ENCODE results near the gene BBS4.

BBS4 gene

DNA sequence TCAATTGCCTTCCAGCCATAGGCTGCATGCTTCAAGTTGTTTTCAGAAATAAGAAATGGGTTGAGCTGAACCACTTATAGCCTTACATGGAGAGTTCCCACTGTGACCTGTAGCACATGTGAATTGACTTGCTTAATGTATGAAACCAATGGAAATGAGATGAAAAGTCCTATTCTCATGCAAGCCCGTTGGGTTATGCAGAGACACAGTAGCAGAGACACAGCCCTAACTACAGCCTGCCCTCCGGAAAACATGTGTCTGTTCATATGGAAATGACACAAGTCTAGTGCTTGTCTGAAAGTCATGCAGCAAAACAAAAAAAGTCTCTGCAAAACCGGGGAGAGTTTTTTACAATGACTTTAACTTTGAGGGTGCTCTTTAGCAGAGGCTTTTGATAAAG lies 14.5 kb upstream of the BBS4 start:
- no peak overlapping the region for H3K27ac ChIP-seq
- TF ChIP-seq ZFX (IDR thresholded peaks at IDR 0.05): no peak
- TF ChIP-seq, protein P1, sequence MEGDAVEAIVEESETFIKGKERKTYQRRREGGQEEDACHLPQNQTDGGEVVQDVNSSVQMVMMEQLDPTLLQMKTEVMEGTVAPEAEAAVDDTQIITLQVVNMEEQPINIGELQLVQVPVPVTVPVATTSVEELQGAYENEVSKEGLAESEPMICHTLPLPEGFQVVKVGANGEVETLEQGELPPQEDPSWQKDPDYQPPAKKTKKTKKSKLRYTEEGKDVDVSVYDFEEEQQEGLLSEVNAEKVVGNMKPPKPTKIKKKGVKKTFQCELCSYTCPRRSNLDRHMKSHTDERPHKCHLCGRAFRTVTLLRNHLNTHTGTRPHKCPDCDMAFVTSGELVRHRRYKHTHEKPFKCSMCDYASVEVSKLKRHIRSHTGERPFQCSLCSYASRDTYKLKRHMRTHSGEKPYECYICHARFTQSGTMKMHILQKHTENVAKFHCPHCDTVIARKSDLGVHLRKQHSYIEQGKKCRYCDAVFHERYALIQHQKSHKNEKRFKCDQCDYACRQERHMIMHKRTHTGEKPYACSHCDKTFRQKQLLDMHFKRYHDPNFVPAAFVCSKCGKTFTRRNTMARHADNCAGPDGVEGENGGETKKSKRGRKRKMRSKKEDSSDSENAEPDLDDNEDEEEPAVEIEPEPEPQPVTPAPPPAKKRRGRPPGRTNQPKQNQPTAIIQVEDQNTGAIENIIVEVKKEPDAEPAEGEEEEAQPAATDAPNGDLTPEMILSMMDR (conservative IDR thresholded peaks at IDR 0.05): no peak

DNA sequence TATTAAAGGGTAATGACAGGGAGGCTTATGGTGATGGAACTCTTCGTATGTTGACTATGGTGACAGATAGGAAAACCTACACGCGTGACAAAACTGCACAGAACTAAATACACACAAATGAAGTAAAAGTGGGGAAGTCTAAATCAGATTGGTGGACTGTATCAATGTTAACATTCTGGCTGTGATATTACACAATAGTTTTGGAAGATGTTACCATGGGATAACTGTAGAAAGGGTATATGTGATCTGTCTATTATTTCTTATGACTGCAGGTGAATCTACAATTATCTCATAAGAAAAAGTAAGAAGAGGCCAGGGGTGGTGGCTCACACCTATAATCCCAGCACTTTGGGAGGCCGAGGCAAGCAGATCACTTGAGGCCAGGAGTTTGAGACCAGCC lies 9.2 kb upstream of the BBS4 start:
- TF ChIP-seq, protein P1 (conservative IDR thresholded peaks at IDR 0.05): no peak
- TF ChIP-seq ZFX (IDR thresholded peaks at IDR 0.05): no peak
- H3K27ac ChIP-seq: no peak overlapping the region

DNA sequence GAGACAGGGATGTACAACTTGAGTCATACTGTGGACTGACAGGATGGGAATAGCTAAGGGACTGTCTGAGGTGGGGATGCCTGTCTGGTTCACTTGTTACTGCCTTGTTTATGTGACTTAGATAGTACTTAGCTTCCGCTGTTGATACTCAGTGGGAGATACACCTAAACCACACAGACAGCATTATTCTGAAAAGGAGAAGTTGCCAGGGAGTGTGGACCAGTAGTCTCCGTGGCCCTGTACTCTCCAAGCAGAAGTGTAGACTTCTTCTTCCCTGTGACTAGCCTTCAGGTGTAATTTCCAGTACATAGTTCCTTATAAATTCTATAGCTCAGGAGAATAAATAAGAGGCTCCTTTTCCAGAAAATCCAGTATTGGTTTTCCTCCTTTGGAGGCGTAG lies 5.1 kb upstream of the BBS4 start:
- TF ChIP-seq ZFX (IDR thresholded peaks at IDR 0.05): no peak
- TF ChIP-seq, protein P1 (conservative IDR thresholded peaks at IDR 0.05): no peak
- H3K27ac ChIP-seq: no peak overlapping the region

DNA sequence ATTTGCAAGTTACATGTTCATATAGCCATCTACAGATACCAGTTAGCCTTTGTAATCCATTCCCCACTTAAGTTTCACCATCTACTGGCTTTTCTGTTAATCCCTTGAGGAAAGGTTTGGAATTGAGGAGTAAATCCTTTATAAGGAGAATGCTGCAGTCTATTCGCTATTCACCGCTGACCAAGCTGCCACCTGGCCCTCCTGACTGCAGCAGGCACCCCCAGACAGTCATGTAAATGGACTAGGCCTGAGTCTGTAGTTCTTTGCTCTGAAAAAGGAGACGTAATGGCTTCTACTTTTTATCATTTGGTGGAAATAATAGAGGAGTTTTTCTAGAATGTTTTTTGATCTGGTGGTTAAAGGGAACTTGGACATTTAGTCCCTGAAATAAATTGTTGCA lies 3.2 kb upstream of the BBS4 start:
- no peak overlapping the region for H3K27ac ChIP-seq
- TF ChIP-seq ZFX (IDR thresholded peaks at IDR 0.05): no peak
- TF ChIP-seq, protein P1 (conservative IDR thresholded peaks at IDR 0.05): no peak

DNA sequence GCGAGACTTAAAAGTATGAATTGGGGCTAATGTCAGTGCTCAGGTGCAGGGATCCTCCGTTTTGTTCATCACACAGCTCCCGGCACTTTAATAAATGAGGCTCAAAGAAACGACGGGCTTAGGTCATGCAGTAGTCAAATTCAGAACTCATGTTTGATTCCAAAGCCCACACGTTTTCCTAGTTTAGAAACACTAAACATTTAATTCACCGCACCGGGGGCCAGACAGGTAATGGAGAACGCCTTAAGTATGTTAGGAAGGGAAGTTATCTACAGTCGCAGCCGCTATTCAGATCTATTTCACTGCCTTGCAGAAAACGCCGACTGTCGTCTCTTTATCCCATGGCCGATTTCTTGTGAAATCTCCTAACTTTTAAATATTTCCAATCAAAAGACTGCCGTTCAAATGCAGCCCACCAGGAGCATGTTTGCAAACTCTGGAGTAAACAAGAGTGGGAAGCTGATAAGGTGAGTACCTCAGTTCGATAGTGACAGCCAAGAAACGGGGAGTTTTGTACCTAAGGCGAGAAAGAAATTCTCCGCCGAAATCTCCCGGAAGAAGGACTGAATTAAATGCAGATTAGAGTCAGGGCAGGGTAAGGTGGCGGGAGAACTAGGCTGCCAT lies 594 bp upstream of the BBS4 start:
- TF ChIP-seq ZFX (IDR thresholded peaks at IDR 0.05): no peak; the same call in 1 of the 2 replicates
- TF ChIP-seq, protein P1 (conservative IDR thresholded peaks at IDR 0.05): no peak; the same call in 1 of the 2 replicates
- peak overlapping the region; percentile 91 for H3K27ac ChIP-seq

DNA sequence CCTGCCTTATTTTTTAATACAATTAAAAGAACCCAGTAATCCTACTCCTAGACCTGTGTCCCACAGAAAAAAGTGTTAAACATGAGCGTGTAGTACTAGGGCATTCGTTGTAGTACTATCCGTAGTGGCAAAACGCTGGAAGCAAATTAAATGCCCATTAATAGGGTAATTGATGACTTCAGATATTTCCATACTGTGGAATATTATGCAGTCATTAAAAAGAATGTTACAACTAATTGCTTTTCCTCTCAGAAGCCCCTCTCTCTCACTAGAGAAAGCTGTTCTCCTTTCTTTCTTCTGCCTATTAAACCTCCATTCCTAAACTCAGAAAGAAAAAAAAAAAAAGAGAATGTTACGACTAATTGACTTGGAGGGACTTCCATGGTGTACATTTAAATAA lies 2.7 kb downstream of the BBS4 start:
- no peak for TF ChIP-seq ZFX (IDR thresholded peaks at IDR 0.05)
- H3K27ac ChIP-seq: no peak overlapping the region

DNA sequence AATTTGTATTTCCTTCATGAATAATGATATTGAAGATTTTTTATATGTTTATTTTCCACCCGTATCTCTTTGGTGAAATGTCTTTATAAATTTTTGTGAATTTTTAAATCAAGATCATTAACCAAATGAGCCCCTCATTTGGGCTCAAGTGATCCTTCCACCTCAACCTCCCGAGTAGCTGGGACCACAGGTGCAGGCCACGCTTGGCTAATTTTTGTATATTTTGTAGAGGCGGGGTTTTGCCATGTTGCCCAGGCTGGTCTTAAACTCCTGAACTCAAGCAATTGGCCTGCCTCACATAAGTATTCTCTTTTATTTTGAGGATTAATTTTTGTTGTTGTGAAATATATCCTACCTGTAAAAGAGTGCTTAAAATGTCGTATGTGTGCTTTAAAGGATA lies 4.9 kb downstream of the BBS4 start:
- TF ChIP-seq, protein P1 (conservative IDR thresholded peaks at IDR 0.05): no peak
- TF ChIP-seq ZFX (IDR thresholded peaks at IDR 0.05): no peak
- no peak overlapping the region for H3K27ac ChIP-seq

DNA sequence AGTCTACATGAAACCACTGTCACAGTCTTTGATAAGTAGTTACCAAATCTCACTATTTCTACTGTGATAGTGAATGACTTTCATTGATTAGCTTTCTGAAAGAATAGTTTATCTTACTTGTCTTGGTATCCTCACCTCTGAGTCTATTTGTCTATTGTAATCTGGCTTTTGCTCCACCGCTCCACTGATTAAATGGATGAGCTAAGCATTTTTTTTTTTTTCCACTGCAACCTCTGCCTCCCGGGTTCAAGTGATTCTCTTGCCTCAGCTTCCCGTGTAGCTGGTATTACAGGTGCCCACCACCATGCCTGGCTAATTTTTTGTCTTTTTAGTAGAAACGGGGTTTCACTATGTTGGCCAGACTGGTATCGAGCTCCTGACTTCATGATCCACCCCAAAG lies 12.9 kb downstream of the BBS4 start:
- H3K27ac ChIP-seq: no peak overlapping the region
- TF ChIP-seq ZFX (IDR thresholded peaks at IDR 0.05): no peak
- TF ChIP-seq, protein P1 (conservative IDR thresholded peaks at IDR 0.05): no peak

All from C4-2B (cell line).